GM23338 (cell line): ENCODE results near the gene ODAD4.

Experiments used
- TF ChIP-seq, protein P1 (sequence below), 2 experiments: fragments of 200-600 bp in 1 of 2; sonication (generic) in 1 of 2; conservative IDR thresholded peaks; 2 replicates each; pipeline versions ENCODE4 v1.5.1 to v1.6.1; 2016 to 2017; ENCODE audit warnings: antibody characterized with exemption in 2 of 2, low read depth in 2 of 2, mild to moderate bottlenecking in 2 of 2, moderate library complexity in 1 of 2
- TF ChIP-seq, protein P2 (sequence below): IDR thresholded peaks from 2 replicates; pipeline ENCODE4 v1.6.1; 2016; ENCODE audit warnings: antibody characterized with exemption

- TF ChIP-seq, protein P1, sequence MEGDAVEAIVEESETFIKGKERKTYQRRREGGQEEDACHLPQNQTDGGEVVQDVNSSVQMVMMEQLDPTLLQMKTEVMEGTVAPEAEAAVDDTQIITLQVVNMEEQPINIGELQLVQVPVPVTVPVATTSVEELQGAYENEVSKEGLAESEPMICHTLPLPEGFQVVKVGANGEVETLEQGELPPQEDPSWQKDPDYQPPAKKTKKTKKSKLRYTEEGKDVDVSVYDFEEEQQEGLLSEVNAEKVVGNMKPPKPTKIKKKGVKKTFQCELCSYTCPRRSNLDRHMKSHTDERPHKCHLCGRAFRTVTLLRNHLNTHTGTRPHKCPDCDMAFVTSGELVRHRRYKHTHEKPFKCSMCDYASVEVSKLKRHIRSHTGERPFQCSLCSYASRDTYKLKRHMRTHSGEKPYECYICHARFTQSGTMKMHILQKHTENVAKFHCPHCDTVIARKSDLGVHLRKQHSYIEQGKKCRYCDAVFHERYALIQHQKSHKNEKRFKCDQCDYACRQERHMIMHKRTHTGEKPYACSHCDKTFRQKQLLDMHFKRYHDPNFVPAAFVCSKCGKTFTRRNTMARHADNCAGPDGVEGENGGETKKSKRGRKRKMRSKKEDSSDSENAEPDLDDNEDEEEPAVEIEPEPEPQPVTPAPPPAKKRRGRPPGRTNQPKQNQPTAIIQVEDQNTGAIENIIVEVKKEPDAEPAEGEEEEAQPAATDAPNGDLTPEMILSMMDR (conservative IDR thresholded peaks at IDR 0.05; ENCODE audit: low read depth in 2 of 2), result no peak
- TF ChIP-seq, protein P2, sequence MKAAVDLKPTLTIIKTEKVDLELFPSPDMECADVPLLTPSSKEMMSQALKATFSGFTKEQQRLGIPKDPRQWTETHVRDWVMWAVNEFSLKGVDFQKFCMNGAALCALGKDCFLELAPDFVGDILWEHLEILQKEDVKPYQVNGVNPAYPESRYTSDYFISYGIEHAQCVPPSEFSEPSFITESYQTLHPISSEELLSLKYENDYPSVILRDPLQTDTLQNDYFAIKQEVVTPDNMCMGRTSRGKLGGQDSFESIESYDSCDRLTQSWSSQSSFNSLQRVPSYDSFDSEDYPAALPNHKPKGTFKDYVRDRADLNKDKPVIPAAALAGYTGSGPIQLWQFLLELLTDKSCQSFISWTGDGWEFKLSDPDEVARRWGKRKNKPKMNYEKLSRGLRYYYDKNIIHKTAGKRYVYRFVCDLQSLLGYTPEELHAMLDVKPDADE, result no peak
Measured at GRCh38 chr17:41919840-41920579, 10.4 kb upstream of the ODAD4 start.
